NCI-H2196 (cell line): ENCODE results near the gene TRAPPC3L.
A peak's percentile ranks its signal among the peaks of the same experiment; 100 is the strongest.

Source experiments
- DNase-seq: peaks from one replicate; lab custom pipeline; 2025; ENCODE audit not compliant: unreplicated experiment; lab: John Stamatoyannopoulos, UW

Gene TRAPPC3L

DNA sequence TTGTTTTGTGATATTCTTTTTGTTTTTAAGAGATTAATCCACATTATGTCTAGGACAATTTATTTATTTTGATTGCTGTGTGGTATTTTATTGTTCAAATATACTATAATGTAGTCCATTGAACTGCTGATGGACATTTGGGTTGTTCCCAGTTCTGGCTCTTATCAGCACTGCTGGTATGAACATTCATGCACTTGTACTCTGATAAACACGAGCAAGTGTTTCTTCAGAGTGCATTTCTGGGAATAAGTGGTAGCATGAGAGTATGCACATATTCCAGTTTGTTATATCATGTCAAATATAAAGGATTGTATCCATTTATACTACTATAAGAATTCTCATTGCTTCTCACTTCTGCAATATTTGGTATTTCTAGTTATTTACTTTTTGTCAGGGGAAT lies 77.2 kb downstream of the TRAPPC3L start:
- no peak for DNase-seq

DNA sequence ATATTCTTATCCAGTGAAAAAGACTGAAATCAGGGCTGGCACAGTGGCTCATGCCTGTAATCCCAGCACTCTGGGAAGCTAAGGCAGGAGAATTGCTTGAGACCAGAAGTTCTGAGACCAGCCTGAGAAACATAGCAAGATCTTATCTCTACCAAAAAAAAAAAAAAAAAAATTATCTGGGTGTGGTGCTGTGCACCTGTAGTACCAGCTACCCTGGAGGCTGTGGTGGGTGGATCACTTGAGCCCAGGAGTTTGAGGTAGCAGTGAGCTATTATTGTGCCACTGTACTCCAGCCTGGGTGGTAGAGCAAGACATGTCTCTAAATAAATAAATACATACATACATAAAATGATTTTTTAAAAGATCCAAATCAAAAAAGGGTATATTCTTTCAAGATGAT lies 78.0 kb downstream of the TRAPPC3L start:
- no peak for DNase-seq

DNA sequence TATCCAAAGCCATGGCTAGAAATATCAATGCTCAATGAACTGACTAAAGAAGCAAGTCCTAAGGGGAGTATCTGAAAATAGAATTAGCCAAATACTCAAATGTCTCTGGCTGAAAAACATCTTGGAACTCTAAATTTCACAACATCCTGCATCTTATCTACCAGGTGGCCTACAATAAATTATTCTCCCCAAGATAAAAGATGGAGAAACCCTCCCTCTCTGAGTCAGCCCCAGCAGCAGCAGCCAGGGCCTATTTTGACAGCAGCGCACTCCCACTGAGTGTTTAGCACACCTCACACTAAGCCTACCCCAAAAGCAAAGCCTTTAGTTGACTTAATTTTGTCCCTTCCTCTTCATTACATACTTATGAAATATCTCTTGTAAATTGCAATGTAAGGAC lies 78.4 kb downstream of the TRAPPC3L start:
- no peak for DNase-seq

DNA sequence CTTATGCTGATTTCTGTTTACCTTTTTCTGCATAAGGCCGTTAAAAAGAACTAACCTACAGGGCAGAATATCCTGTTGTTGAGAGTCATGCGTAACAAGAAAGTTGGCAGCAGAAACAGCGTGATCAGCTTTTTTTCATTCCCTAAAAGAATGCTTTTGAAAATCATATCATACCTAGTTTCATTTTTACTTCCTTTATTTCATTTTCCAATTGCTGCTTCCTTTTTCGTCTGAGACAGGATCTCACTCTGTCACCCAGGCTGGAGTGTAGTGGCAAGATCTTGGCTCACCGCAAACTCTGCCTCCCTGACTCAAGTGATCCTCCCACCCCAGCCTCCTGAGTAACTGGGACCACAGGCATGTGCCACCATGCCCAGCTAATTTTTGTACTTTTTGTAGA lies 80.2 kb downstream of the TRAPPC3L start:
- peak; percentile 16 for DNase-seq

DNA sequence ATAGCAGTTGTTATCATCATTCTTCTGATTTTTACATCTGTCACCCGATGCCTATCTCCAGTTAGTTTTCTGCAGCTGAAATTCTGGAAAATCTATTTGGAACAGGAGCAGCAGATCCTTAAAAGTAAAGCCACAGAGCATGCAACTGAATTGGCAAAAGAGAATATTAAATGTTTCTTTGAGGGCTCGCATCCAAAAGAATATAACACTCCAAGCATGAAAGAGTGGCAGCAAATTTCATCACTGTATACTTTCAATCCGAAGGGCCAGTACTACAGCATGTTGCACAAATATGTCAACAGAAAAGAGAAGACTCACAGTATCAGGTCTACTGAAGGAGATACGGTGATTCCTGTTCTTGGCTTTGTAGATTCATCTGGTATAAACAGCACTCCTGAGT lies 82.2 kb downstream of the TRAPPC3L start:
- no peak for DNase-seq

DNA sequence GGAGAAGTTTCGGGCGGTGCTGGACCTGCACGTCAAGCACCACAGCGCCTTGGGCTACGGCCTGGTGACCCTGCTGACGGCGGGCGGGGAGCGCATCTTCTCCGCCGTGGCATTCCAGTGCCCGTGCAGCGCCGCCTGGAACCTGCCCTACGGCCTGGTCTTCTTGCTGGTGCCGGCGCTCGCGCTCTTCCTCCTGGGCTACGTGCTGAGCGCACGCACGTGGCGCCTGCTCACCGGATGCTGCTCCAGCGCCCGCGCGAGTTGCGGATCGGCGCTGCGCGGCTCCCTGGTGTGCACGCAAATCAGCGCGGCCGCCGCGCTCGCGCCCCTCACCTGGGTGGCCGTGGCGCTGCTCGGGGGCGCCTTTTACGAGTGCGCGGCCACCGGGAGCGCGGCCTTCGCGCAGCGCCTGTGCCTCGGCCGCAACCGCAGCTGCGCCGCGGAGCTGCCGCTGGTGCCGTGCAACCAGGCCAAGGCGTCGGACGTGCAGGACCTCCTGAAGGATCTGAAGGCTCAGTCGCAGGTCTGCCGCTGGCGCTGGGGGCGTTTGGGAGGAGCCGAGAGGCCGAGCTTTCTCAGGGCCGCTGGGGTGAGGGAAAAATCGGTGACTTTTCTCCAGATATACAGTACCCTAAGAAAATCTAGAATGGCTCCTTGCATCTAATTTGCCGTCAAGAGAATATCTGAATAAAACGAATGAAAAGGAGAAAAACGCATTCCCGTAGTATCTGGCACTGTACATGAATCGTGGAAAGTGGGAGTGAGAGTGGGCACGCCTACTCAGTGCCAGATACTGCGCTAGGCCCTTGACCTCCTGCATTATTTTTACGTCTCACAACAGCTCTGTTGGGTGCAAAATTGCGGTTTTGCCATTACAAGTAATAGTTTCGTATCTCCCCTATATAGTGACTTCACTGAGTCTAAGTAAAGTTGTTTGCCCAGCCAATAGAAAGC lies 83.3 kb downstream of the TRAPPC3L start:
- DNase-seq, result no peak

DNA sequence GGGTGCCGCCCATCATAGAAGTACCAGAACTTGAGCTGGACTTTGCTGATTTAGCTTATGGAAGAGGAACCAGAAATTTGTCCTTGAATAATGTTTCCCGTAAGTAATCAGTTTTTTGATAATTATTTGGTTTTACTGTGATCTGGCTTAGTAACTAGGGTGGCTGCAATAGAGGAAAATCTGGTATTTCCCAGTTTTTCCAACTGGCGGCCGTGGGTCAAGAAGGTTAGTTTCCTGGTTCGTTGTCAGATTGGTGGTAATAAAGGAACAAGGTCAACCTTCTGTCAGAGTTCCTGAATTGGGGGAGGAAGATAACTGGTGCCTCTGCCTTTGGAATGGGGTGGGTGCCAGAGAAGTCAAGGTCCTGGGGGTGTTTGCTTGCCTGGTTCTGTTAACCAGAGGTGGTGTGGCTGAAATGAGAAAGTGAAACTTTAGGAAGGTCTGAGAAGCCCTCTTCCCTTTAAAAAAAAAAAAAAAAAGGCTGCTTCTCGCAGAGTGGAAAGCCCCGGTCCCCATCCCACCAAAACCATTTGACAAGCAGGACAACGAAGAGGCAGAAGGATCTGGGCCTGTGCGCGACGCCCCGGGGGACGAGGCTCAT lies 84.1 kb downstream of the TRAPPC3L start, which contains the start of gene CALHM6:
Gene CALHM6 (plus strand): TSS at position 45 of the 601 bp plus-strand sequence. CDS start 555 bp downstream, at position 600.
- DNase-seq, result no peak

DNA sequence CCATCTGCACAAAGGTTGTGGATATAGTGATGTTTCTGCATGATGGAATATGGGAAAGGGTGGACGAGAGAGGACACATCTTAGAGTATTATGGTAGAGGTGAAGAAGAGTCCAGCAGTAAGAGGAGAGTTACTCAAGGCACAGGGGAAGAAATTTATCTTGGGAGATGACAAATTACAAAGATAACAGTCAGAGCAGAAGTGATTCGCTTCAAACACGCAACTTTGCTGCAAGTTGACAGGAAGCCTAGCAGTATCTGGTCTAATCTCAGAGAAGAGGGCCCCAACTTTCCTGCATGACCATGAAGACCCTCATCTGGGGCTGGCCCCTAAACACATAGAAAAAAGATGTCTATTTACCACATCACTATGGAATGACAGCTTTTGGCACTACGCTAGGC lies 85.6 kb downstream of the TRAPPC3L start:
- DNase-seq, result no peak

DNA sequence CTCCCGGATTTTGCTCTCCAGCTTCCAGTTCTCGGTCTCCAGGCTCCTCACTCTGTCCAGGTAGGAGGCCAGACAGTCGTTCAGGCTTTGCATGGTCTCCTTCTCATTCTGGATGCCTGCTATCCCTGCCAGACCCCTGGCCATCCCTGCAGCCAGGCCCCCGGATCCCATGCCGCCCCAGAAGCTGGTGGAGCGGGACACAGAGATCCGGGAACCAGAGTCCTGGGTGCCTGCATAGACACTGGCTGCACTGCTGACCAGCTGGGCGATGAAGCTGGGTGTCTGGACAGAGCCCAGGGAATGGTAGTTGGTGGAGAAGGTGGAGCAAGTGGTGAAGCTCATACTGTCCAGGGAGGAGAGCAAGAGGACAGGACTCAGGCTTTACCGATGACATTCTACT lies 87.2 kb downstream of the TRAPPC3L start:
- DNase-seq, result no peak

DNA sequence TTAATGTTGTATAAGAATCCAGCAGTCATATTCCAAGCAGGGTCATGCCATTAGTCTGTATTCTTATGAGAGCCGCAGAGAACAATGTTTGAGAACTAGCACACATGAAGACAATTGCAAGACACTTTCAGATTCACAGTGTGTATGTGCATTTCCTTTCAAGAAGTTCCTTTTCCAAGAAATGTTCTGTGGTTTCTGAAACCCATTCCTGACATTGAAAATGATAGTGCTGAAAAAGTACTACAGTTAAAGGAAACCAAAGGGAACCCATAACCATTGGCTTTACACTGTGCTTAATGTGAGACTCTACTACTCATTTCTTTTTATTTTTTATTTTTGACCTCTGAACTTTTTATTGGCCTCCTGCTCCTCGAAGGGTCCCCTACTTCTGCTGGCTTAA lies 88.6 kb downstream of the TRAPPC3L start:
- DNase-seq, result no peak

DNA sequence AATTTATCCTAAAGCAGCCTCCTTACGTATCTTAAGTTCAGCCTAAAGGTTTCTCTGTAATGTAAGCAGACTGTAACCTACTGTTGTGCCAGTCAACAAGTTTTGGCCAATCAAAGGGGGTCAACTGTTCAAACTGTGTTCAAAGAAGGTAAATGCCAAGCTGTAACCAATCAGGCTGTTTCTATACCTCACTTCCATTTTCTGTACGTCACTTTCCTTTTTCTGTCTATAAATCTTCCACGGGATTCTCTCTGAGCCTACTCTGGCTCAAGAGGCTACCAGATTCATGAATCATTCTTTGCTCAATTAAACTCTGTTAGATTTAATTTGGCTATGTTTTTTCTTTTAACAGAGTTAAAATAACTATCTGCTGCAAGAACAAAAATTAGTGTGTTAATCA lies 89.4 kb downstream of the TRAPPC3L start:
- DNase-seq, result no peak

DNA sequence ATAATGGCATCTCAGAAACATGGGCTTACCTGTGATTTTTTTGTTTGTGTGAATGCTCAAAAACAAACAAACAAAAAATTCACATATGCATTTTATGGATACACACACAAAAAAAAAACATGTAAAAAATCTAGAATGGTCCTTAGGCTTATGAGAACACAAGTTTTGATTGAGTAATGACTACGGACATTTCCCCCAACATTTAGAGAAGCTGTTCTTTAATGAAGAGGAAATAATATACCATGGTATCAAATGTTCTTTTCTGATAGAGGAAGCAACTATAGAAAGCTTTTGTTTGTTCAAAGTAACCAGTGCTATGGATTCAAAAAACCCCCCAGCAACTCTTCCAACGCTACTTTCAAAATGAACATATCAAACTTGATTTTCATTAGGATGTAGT lies 93.0 kb downstream of the TRAPPC3L start:
- DNase-seq, result no peak

DNA sequence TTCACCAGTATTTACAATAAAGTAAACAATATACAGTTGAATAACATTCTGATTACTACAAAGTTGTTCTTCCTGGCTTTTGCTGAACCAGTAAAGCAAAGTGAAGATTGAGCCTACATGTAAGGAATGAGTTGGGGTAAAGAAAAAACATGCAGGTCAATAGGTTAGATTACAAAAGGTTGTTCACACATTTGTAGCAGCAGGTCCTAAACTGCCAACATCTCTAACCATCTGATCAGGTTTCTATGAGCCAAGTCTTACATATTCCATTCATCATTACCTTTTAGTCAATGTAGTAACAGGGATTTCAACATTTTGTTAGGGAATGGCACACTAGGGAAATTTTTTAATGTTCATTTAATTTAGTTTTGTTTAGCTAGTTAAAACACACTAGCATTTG lies 93.6 kb downstream of the TRAPPC3L start:
- DNase-seq, result no peak

DNA sequence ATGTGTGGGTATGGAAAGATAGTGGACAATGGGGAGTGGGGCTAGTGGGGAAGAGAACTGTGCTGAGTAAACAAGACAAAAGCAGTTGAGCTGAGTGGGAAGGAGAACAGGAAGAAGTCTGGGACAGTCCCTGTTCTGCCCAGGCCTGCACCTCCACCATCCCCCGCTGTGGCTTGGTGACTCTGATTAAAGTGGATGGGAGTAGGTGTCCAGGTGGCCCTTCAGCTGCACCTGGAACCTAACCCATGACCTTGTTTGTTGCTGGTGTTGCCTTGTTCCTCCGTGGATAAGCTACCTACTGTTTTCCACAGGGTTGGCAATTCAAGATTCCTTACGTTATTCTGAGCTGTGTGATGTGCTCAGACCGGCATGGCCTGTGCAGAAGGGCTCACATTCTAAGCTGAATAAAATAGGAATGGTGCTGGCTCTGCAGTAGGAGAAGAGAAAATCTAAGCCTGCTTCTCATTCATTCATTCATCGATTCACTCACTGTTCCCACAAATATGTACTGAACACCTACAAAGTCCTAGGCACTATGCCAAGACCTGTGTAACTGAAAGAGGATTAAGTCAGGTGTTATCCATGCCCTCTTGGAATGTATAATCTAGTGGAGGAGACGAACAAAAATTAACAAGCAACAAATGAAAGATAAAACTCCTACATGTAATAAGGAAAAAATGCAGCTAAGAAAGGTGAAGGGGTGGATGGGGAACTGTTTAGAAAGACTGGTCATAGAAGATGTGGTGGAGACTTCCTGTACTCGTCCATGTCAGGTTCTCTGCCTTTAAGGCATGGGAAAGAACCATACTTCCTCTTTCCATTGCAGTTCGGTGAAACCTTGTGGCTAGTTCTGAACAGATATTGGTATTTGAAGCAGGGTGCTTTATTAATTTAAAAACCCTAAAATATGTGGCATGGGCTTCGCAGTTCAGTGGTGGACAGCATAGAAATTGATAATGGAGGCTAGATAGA lies 94.4 kb downstream of the TRAPPC3L start:
- DNase-seq, result peak; percentile 63

DNA sequence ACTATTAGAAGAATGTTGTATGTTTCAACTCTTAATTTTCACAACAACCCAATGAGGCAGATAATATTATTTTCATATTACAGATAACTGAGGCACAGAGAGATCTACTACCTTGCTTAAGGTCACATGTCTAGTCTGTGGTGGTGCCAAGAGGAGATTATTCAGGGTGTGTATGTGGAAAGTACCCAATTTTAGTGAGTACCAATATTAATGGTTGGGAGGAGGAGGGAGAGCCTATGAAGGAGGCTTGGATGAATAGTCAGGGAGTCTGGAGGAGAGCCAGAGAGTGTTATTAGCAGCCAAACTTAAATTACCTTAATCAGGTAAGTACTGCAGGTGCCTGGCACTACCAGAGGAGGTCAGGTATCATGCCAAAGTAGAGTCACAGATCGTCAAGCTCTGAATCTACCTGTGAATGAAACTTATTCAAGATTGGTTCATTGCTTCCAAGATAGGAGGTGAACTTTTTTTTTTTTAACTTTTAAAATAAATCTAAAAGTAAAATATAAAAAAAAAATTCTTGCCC lies 95.2 kb downstream of the TRAPPC3L start:
- DNase-seq, result peak; percentile 59

DNA sequence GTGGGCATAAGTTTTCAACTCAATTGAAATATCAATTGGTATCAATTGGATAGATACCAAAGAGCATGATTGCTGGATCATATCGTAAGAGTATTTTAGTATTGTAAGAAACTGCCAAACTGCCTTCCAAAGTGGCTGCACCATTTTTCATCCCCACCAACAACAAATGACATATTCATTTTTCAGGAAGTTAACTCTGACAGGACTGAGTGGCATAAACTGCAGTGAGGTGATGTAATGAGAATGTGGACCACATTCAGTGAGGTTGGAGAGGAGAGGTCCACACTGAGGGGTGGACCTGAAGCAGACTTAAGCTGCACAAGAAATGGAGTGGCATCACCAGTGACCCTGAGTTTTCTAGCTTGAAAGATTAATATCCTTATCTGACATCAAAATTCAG lies 95.9 kb downstream of the TRAPPC3L start:
- no peak for DNase-seq

DNA sequence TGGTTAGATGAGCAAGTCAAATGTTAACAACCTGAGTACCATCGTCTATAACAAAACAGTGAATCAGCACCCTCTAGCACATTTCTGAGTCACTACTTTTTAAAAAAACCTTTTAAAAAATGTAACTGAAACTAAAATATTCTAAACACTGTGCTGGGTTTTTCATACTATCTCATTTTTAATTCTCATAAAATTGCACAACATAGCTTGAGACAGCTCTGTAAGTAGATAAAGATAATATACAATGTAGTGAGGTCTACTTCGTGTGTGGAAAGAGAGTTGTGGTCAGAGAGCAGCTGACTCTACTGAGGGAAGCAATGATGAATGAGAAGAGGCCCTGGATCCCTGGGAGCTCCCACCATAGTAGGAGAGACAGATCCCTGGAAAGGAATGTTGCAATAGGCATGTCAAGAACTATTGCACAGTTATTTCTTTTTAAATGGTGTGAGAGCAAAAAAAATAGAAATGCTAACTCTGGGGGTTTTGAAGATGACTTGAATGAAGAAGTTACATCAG lies 97.9 kb downstream of the TRAPPC3L start:
- no peak for DNase-seq

DNA sequence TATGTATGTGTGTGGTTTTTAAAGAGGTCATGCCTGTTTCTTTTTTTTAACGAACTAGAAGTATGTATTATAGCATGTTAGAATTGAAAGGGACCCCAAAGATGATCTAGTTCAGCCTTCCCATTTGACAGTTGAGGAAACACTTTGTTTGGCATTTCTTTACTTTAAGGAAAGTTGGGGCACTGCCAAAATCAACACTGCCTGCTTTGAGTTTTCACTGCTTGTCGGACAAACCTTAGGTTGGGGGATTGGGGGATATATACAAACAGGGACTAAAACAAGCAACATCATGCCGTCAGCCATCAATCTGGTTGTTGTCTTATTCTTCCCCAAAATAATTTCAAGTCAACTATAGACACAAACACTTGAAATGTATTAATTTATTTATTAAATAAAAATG lies 98.4 kb downstream of the TRAPPC3L start:
- DNase-seq, result no peak

DNA sequence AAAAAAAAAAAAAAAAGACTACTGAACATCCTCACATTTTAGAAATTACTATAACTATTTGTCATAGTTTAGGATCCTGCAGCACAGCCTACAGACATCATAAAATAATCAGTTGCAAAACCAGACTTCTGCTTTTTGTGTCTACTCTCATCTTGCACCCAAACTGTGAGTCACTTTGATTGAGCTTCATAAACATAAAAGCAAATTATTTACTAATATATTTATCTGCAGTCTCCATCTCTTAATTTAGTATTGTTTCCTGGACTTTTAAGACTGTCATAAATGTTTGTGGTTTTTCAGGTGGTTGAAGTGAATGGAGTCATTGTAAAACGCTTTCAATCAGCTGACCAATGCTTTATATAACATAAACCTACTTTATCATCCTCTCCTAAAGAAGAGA lies 99.1 kb downstream of the TRAPPC3L start:
- DNase-seq, result no peak

DNA sequence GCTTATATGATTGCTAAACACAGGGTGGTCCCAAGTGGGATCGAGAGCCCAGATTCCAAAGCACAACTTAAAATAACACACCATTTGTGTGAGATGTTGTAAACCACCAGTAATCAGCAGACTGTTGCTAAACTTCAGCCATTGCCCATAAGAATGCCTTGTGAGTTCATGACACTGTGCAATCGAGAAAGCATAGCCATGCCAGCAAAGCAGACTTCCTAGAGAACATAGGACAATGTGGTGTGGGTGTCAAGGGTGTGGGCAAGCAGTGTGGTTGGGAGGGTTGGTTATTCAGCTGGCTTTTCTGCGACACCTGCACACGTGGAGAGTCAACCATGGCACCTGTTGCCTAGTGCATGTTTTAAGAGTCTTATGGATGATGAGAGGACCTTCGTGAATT lies 100.4 kb downstream of the TRAPPC3L start:
- peak; percentile 25 for DNase-seq
